Neural cell (in vitro differentiated cells): ENCODE measurements around the gene OR14J1. TPM values are rescaled to one million over a fixed set of nuclear protein-coding genes. Genes with fewer than 3 reads are reported as not detected.

ENCODE experiments used
- H2AFZ ChIP-seq: fragments of 200-600, 300-800 bp; sonication (generic), shearing (Covaris generic); 2 replicates; pipeline ENCODE4 v1.6.0; 2014; ENCODE audit warnings: low read depth, mild to moderate bottlenecking, antibody characterized with exemption, low read length, moderate library complexity
- H3F3A ChIP-seq: fragments of 200-600 bp; shearing (Covaris generic); 2 replicates; pipeline ENCODE4 v1.6.1; 2016; ENCODE audit warnings: mild to moderate bottlenecking, moderate library complexity, mixed read lengths, antibody characterized with exemption, low read length; ENCODE audit not compliant: insufficient read depth, poor library complexity, severe bottlenecking
- H3K27ac ChIP-seq: fragments of 200-600, 300-800 bp; sonication (generic), shearing (Covaris generic); 2 replicates; pipeline ENCODE4 v1.5.1; 2014; ENCODE audit warnings: mild to moderate bottlenecking, low read length, moderate library complexity
- H3K27me3 ChIP-seq: fragments of 300-800, 200-600 bp; sonication (generic), shearing (Covaris generic); 2 replicates; pipeline ENCODE4 v1.6.0; 2014; ENCODE audit warnings: mild to moderate bottlenecking, low read depth, low read length, moderate library complexity; ENCODE audit not compliant: insufficient read depth
- H3K36me3 ChIP-seq: fragments of 300-800, 200-600 bp; sonication (generic), shearing (Covaris generic); 2 replicates; pipeline ENCODE4 v1.5.1; 2014; ENCODE audit warnings: mild to moderate bottlenecking, antibody characterized with exemption, low read length, moderate library complexity; ENCODE audit not compliant: insufficient read depth
- H3K4me2 ChIP-seq: fragments of 300-800, 200-600 bp; sonication (generic), shearing (Covaris generic); 2 replicates; pipeline ENCODE4 v1.6.0; 2014; ENCODE audit warnings: mild to moderate bottlenecking, low read length
- H3K4me3 ChIP-seq: fragments of 300-800, 200-600 bp; sonication (generic), shearing (Covaris generic); 2 replicates; pipeline ENCODE4 v1.5.1; 2014; ENCODE audit warnings: mild to moderate bottlenecking, low read length, moderate library complexity
- H3K79me2 ChIP-seq: fragments of 200-600 bp; shearing (Covaris generic); replicated peaks from 2 replicates; pipeline ENCODE4 v1.6.0; 2014; ENCODE audit warnings: mild to moderate bottlenecking, low read length, moderate library complexity; ENCODE audit not compliant: insufficient read depth
- H3K9ac ChIP-seq: fragments of 300-800, 200-600 bp; sonication (generic), shearing (Covaris generic); 2 replicates; pipeline ENCODE4 v1.6.1; 2016; ENCODE audit warnings: mild to moderate bottlenecking, low read length, mixed read lengths
- H3K9me2 ChIP-seq: fragments of 200-600 bp; shearing (Covaris generic); 2 replicates; pipeline ENCODE4 v1.6.1; 2016; ENCODE audit warnings: mild to moderate bottlenecking, low read length, mixed read lengths; ENCODE audit not compliant: insufficient read depth
- H3K9me3 ChIP-seq: fragments of 200-600, 300-800 bp; sonication (generic), shearing (Covaris generic); 2 replicates; pipeline ENCODE4 v1.6.1; 2016; ENCODE audit warnings: mild to moderate bottlenecking, mixed run types, low read length, moderate library complexity, mixed read lengths
- H4K20me1 ChIP-seq: fragments of 200-600 bp; shearing (Covaris generic); 2 replicates; pipeline ENCODE4 v1.6.1; 2016; ENCODE audit warnings: mild to moderate bottlenecking, mixed run types; ENCODE audit not compliant: insufficient read depth
- CTCF ChIP-seq: fragments of 450-650 bp; IDR thresholded peaks from 2 replicates; pipeline ENCODE4 v1.5.1; 2014; ENCODE audit warnings: antibody characterized with exemption, mild to moderate bottlenecking, moderate library complexity; ENCODE audit not compliant: poor library complexity, severe bottlenecking
- EP300 ChIP-seq: fragments of 450-650 bp; conservative IDR thresholded peaks from 2 replicates; pipeline ENCODE4 v1.6.1; 2014; ENCODE audit warnings: antibody characterized with exemption, mild to moderate bottlenecking, moderate library complexity; ENCODE audit not compliant: poor library complexity, severe bottlenecking
- EZH2 ChIP-seq: fragments of 200-600, 300-800 bp; shearing (Covaris generic), sonication (generic); IDR thresholded peaks from 2 replicates; pipeline ENCODE4 v1.6.1; 2014; ENCODE audit warnings: antibody characterized with exemption, low read length, borderline replicate concordance, mild to moderate bottlenecking; ENCODE audit not compliant: insufficient read depth, poor library complexity, severe bottlenecking
- MXI1 ChIP-seq: fragments of 450-650 bp; conservative IDR thresholded peaks from 2 replicates; pipeline ENCODE4 v1.6.1; 2014; ENCODE audit warnings: antibody characterized with exemption, mild to moderate bottlenecking; ENCODE audit not compliant: poor library complexity, severe bottlenecking
- POLR2AphosphoS5 ChIP-seq: IDR thresholded peaks from 2 replicates; pipeline ENCODE4 v1.6.1; 2012
- RAD21 ChIP-seq: fragments of 450-650 bp; conservative IDR thresholded peaks from 2 replicates; pipeline ENCODE4 v1.6.1; 2014; ENCODE audit warnings: antibody characterized with exemption, mild to moderate bottlenecking, moderate library complexity
- REST ChIP-seq: IDR thresholded peaks from 2 replicates; pipeline ENCODE4 v1.6.1; 2012; ENCODE audit warnings: borderline replicate concordance
- SMC3 ChIP-seq: fragments of 450-650 bp; conservative IDR thresholded peaks from 2 replicates; pipeline ENCODE4 v1.6.1; 2014; ENCODE audit warnings: antibody characterized with exemption, mild to moderate bottlenecking, moderate library complexity; ENCODE audit not compliant: poor library complexity
- TAF1 ChIP-seq: IDR thresholded peaks from 2 replicates; pipeline ENCODE4 v1.6.1; 2012; ENCODE audit warnings: low read depth
- polyA minus RNA-seq: library from RNA; depleted of rRNA, polyadenylated mRNA; stranded (reverse); fragments of >200 nt; gene quantifications from 2 replicates; pipeline ENCODE4 v1.2.3, GENCODE V29; 2014
- polyA plus RNA-seq: library from polyadenylated mRNA; depleted of rRNA; stranded (reverse); fragments of >200 nt; gene quantifications from 2 replicates; pipeline ENCODE4 v1.2.3, GENCODE V29; 2014

The OR14J1 gene, protein sequence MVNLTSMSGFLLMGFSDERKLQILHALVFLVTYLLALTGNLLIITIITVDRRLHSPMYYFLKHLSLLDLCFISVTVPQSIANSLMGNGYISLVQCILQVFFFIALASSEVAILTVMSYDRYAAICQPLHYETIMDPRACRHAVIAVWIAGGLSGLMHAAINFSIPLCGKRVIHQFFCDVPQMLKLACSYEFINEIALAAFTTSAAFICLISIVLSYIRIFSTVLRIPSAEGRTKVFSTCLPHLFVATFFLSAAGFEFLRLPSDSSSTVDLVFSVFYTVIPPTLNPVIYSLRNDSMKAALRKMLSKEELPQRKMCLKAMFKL
- not detected in 2 replicates for polyA plus RNA-seq
- not detected in 2 replicates for polyA minus RNA-seq

- no peaks in the 10 kb centered on the region for H3F3A ChIP-seq
- no peaks in the 10 kb centered on the region for H4K20me1 ChIP-seq
- no peaks in the 10 kb centered on the region for H3K9me3 ChIP-seq
- H3K36me3 ChIP-seq = no peaks in the 10 kb centered on the region
- H3K9ac ChIP-seq = no peak within 1 kb of the TSS
- no peak within 1 kb of the TSS for H3K27ac ChIP-seq
- H3K4me3 ChIP-seq = no peak within 1 kb of the TSS
- no peak within 1 kb of the TSS for H3K4me2 ChIP-seq
- H3K79me2 ChIP-seq = no peaks in the 10 kb centered on the region
- no peaks in the 10 kb centered on the region for H3K27me3 ChIP-seq
- H2AFZ ChIP-seq = no peak within 1 kb of the TSS
- no peaks in the 10 kb centered on the region for H3K9me2 ChIP-seq
- TF ChIP-seq MXI1 = no peak
- TF ChIP-seq RAD21 = no peak
- TF ChIP-seq POLR2AphosphoS5 = no peak
- no peak for TF ChIP-seq EP300
- no peak for TF ChIP-seq SMC3
- TF ChIP-seq REST = no peak
- TF ChIP-seq EZH2 = no peak
- TF ChIP-seq TAF1 = no peak
- no peak for TF ChIP-seq CTCF
Measured at GRCh38 chr6:29301316-29301715, at the start of gene OR14J1. TSS of gene OR14J1 (plus strand) at chr6:29301701. CDS start at chr6:29306690, 4,989 bp downstream.

GRCh38 chr6:29251736-29252135 is 49.8 kb upstream of the OR14J1 start:
- no peak overlapping the region for H3K4me2 ChIP-seq

More at GRCh38 chr6:29251736-29252135, 49.8 kb upstream of the OR14J1 start:
- H3K9me2 ChIP-seq = no peaks in the 10 kb centered on the region
- H3K79me2 ChIP-seq = no peaks in the 10 kb centered on the region
- H3K9me3 ChIP-seq = no peaks in the 10 kb centered on the region
- no peak overlapping the region for H2AFZ ChIP-seq
- no peaks in the 10 kb centered on the region for H3K27me3 ChIP-seq
- no peak overlapping the region for H3K4me3 ChIP-seq
- no peak overlapping the region for H3K27ac ChIP-seq
- no peaks in the 10 kb centered on the region for H3K36me3 ChIP-seq
- H3F3A ChIP-seq = no peaks in the 10 kb centered on the region
- no peak for TF ChIP-seq MXI1
- TF ChIP-seq REST = no peak
- TF ChIP-seq RAD21 = no peak
- TF ChIP-seq POLR2AphosphoS5 = no peak
- no peak for TF ChIP-seq CTCF
- TF ChIP-seq TAF1 = no peak
- TF ChIP-seq SMC3 = no peak
- no peak for TF ChIP-seq EZH2
- no peak for TF ChIP-seq EP300
- H3K9ac ChIP-seq = no peak overlapping the region
- no peaks in the 10 kb centered on the region for H4K20me1 ChIP-seq
